Stomach (tissue), 9 donors: ENCODE data around the gene CLIC1. TPM values are rescaled to one million over a fixed set of nuclear protein-coding genes. Genes with fewer than 3 reads are reported as not detected.

ENCODE experiments used
- DNase-seq, 2 donors: peaks; one replicate each; pipeline versions ENCODE4 v3.0.0 to v3.0.0-alpha.2; 2013 to 2019
- H3K27ac ChIP-seq, 5 donors: fragments of 200-600 bp in 4 of 5; sonication (generic) in 4 of 5; one replicate each; pipeline ENCODE4 v1.5.1; 2013 to 2019; ENCODE audit warnings: mild to moderate bottlenecking in 1 of 5, moderate library complexity in 1 of 5
- H3K27me3 ChIP-seq, 3 donors: fragments of 200-600 bp; sonication (generic); one replicate each; pipeline ENCODE4 v1.5.1; 2017 to 2019; ENCODE audit warnings: mixed run types in 1 of 3
- H3K36me3 ChIP-seq, 4 donors: fragments of 200-600 bp; sonication (generic); 1 replicate in 3 of 4; 2 replicates in 1 of 4; pipeline ENCODE4 v1.5.1; 2016 to 2019
- H3K4me1 ChIP-seq, 4 donors: fragments of 200-600 bp; sonication (generic); one replicate each; pipeline ENCODE4 v1.5.1; 2016 to 2019
- H3K4me3 ChIP-seq, 4 donors: fragments of 200-600 bp; sonication (generic) in 3 of 4; one replicate each; pipeline ENCODE4 v1.5.1; 2016 to 2019; ENCODE audit warnings: mild to moderate bottlenecking in 1 of 4
- H3K9me3 ChIP-seq, 4 donors: fragments of 200-600 bp; sonication (generic); one replicate each; pipeline ENCODE4 v1.5.1; 2016 to 2019
- CTCF ChIP-seq, 7 experiments: fragments of 450-650 bp in 4 of 7; fragments of 200-600 bp in 3 of 7; sonication (generic) in 3 of 7; IDR thresholded peaks; one replicate each; pipeline ENCODE4 v1.5.1; 2016 to 2019; ENCODE audit warnings: antibody characterized with exemption in 7 of 7, control low read depth in 2 of 7, mild to moderate bottlenecking in 1 of 7
- EP300 ChIP-seq: sonication (generic); formaldehyde crosslinking; IDR thresholded peaks from one replicate; pipeline ENCODE4 v1.6.1; 2017; ENCODE audit warnings: antibody characterized with exemption
- POLR2A ChIP-seq, 4 donors: fragments of 450-650 bp; IDR thresholded peaks; one replicate each; pipeline ENCODE4 v1.6.1; 2016; ENCODE audit warnings: antibody characterized with exemption in 4 of 4, control low read depth in 2 of 4, mild to moderate bottlenecking in 1 of 4, moderate library complexity in 1 of 4
- POLR2AphosphoS5 ChIP-seq, 3 donors: sonication (generic); formaldehyde crosslinking; IDR thresholded peaks; one replicate each; pipeline ENCODE4 v1.6.1; 2016; ENCODE audit warnings: antibody characterized with exemption in 3 of 3
- WGBS, 5 donors: extraction: QIAGEN DNeasy Blood & Tissue Kit in 3 of 5; methylation state at CpG; one replicate each; pipeline versions ENCODE4 v1.1.5 to v1.1.7; 2013 to 2018; 5-methylcytosine and 5-hydroxymethylcytosine counted together
- intact Hi-C: fragments of 100-400 bp; cut with DNase I; formaldehyde crosslinking; loops from one replicate; pipeline ENCODE4 v1.15.1; 2023; ENCODE audit warnings: low total_unique reads
- polyA plus RNA-seq, 3 donors: library from polyadenylated mRNA; stranded (reverse); fragments of 200-250 nt; gene quantifications; one replicate each; pipeline ENCODE4 v1.2.3, GENCODE V29; 2013
- total RNA-seq, 5 donors: library from RNA; depleted of rRNA; stranded (reverse); fragments of >200 nt; gene quantifications; one replicate each; pipeline versions ENCODE4 v1.1.0 to v1.2.3, GENCODE V29; 2014 to 2016
- donor health status: healthy with polysubstance abuse.
- donor health status: Bipolar disorder and iron deficiency.
- donor health status: healthy.

The CLIC1 gene
- total and polyA plus RNA-seq, 8 donors = 33.8 to 597 (median 278) TPM

GRCh38 chr6:31740397-31741223 lies 4.3 kb upstream of the CLIC1 start:
- DNase-seq = no peak
- H3K4me3 ChIP-seq = peak overlapping the region; percentile 52 to 82 (median 69)
- peaks cover 36 to 48% (median 42%) of the 10 kb centered on the region in 4 donors for H3K4me1 ChIP-seq
- TF ChIP-seq CTCF (IDR thresholded peaks at IDR 0.05) (no peak), EP300 (no peak), POLR2AphosphoS5 (IDR thresholded peaks at IDR 0.05) (no peak), POLR2A (IDR thresholded peaks at IDR 0.05) (no peak)
- no peaks in the 10 kb centered on the region for H3K36me3 ChIP-seq
- intact Hi-C loops = no loop called here
- peak overlapping the region; percentile 57 to 97 (median 95) for H3K27ac ChIP-seq
- H3K9me3 ChIP-seq = no peaks in the 10 kb centered on the region
- no peaks in the 10 kb centered on the region for H3K27me3 ChIP-seq
- 10 to 14% (median 13%) methylated on average over 29 of the region's 29 CpGs for WGBS, 5 donors

GRCh38 chr6:31739639-31740396 lies 3.5 kb upstream of the CLIC1 start, which contains the start of gene MSH5:
Gene MSH5, plus strand, starts transcription at chr6:31740005. Its CDS starts 462 bp downstream, at chr6:31740467.
- intact Hi-C loops = no loop called here
- WGBS, 5 donors = 0% methylated on average over 26 to 58 of the region's 58 CpGs
- Histone ChIP-seq H3K4me1 (peaks cover 37 to 50% (median 44%) of the 10 kb centered on the region in 4 donors), H3K4me3 (peak within 1 kb of the TSS; percentile 52 to 82 (median 69)), H3K27ac (peak within 1 kb of the TSS; percentile 94 to 97 (median 95)), H3K9me3 (no peaks in the 10 kb centered on the region), H3K36me3 (no peaks in the 10 kb centered on the region), H3K27me3 (no peaks in the 10 kb centered on the region)
- TF ChIP-seq POLR2A (IDR thresholded peaks at IDR 0.05) = no peak
- TF ChIP-seq CTCF (IDR thresholded peaks at IDR 0.05) = peak in 1 of 7 experiments; percentile 8
- peak; percentile 38 to 83 (median 39) for TF ChIP-seq POLR2AphosphoS5 (IDR thresholded peaks at IDR 0.05)
- peak; percentile 98 to 100 for DNase-seq

GRCh38 chr6:31737991-31738979 lies 2.0 kb upstream of the CLIC1 start:
- Histone ChIP-seq H3K27me3 (no peaks in the 10 kb centered on the region), H3K4me3 (peak overlapping the region in 1 of 4 donors; percentile 8), H3K4me1 (peaks cover 52 to 65% (median 60%) of the 10 kb centered on the region in 4 donors), H3K9me3 (no peaks in the 10 kb centered on the region), H3K27ac (peak overlapping the region; percentile 94 to 97 (median 95)), H3K36me3 (peaks cover 7 to 12% (median 11%) of the 10 kb centered on the region in 4 donors)
- DNase-seq = peak; percentile 89 to 94
- TF ChIP-seq POLR2AphosphoS5 (IDR thresholded peaks at IDR 0.05) = peak in 2 of 3 donors; percentile 41 to 71
- no peak for TF ChIP-seq EP300
- peak in 1 of 4 donors; percentile 7 for TF ChIP-seq POLR2A (IDR thresholded peaks at IDR 0.05)
- TF ChIP-seq CTCF (IDR thresholded peaks at IDR 0.05) = peak in 2 of 7 experiments; percentile 21 to 30
- WGBS, 5 donors = 5 to 13% (median 10%) methylated on average over 6 of the region's 6 CpGs
- intact Hi-C loops = no loop called here
